H1 (cell line): ENCODE data around the gene NRAS.
"Not testable (repeated sequence)": the region's sequence is repeated elsewhere in the genome, so short reads cannot be mapped to it uniquely, and the experiment has no call there.

ENCODE experiments used
- CREB1 ChIP-seq: IDR thresholded peaks from 2 replicates; pipeline ENCODE4 v1.6.1; 2012; ENCODE audit warnings: inconsistent platforms
- POLR2AphosphoS5 ChIP-seq: IDR thresholded peaks from 2 replicates; pipeline ENCODE4 v1.6.1; 2011; ENCODE audit warnings: low read depth, low read length
- SUZ12 ChIP-seq: fragments of 200-600 bp; sonication (generic); IDR thresholded peaks from 2 replicates; pipeline ENCODE4 v1.6.1; 2012; ENCODE audit warnings: mild to moderate bottlenecking, inconsistent platforms, low read length, moderate library complexity, mixed read lengths
- TF ChIP-seq, protein P1 (sequence below), 3 experiments: IDR thresholded peaks; 1 replicate in 2 of 3; 2 replicates in 1 of 3; pipeline versions ENCODE4 v1.5.1 to v1.6.1; 2011; ENCODE audit warnings: low read length in 3 of 3, mild to moderate bottlenecking in 3 of 3, inconsistent platforms in 2 of 3, low read depth in 1 of 3, moderate library complexity in 1 of 3; ENCODE audit not compliant: insufficient read depth in 1 of 3; ENCODE audit errors: control extremely low read depth in 1 of 3

DNA sequence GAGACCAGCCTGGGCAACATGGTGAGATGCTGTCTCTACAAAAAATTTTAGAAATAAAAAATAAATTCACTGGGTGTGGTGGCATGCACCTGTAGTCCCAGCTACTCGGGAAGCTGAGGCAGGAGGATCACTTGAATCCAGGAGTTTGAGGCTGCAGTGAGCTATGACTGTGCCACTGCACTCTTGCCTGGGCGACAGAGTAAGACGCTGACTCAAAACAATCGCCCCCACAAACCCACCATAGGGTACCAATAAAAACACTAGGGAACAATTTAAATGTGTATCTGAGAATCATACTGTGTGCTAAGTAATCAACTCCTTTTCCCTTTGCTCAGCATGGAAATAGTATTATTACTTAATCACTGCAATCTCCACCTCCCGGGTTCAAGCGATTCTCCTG lies 37.1 kb upstream of the NRAS start:
- TF ChIP-seq, protein P1, sequence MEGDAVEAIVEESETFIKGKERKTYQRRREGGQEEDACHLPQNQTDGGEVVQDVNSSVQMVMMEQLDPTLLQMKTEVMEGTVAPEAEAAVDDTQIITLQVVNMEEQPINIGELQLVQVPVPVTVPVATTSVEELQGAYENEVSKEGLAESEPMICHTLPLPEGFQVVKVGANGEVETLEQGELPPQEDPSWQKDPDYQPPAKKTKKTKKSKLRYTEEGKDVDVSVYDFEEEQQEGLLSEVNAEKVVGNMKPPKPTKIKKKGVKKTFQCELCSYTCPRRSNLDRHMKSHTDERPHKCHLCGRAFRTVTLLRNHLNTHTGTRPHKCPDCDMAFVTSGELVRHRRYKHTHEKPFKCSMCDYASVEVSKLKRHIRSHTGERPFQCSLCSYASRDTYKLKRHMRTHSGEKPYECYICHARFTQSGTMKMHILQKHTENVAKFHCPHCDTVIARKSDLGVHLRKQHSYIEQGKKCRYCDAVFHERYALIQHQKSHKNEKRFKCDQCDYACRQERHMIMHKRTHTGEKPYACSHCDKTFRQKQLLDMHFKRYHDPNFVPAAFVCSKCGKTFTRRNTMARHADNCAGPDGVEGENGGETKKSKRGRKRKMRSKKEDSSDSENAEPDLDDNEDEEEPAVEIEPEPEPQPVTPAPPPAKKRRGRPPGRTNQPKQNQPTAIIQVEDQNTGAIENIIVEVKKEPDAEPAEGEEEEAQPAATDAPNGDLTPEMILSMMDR (IDR thresholded peaks at IDR 0.05; ENCODE audit: control extremely low read depth in 1 of 3, insufficient read depth in 1 of 3, low read depth in 1 of 3, low read length in 3 of 3), result not testable (repeated sequence)
- not testable (repeated sequence) for TF ChIP-seq CREB1, POLR2AphosphoS5, SUZ12
